Caco-2 (cell line): ENCODE measurements around the gene CFAP68. TPM values are rescaled to one million over a fixed set of nuclear protein-coding genes. Genes with fewer than 3 reads are reported as not detected.
A peak's percentile ranks its signal among the peaks of the same experiment; 100 is the strongest.

Experiments
- BruUV-seq: library from RNA; stranded (reverse); fragments of 400-500 nt; replicated peaks from 2 replicates; lab custom pipeline; 2021; lab: Mats Ljungman, UMichigan
- CTCF ChIA-PET: fragments of 300-600 bp; sonication (Branson Sonifier 250); formaldehyde crosslinking; loops from one replicate; lab custom pipeline; 2022; ENCODE audit warnings: antibody characterized with exemption; lab: Charles Lee
- POLR2A ChIA-PET: fragments of 300-600 bp; sonication (Branson Sonifier 250); formaldehyde crosslinking; loops from one replicate; lab custom pipeline; 2022; ENCODE audit warnings: antibody characterized with exemption; lab: Charles Lee
- DNase-seq, 2 experiments: peaks; one replicate each; pipeline versions ENCODE4 v3.0.0 to v3.0.0-alpha.2; 2020 to 2022
- H3K27me3 ChIP-seq: replicated peaks from 2 replicates; pipeline ENCODE4 v1.6.0; 2011; ENCODE audit warnings: low read length; ENCODE audit not compliant: control insufficient read depth, insufficient read depth
- H3K36me3 ChIP-seq: 2 replicates; pipeline ENCODE4 v1.5.1; 2011; ENCODE audit warnings: low read length; ENCODE audit not compliant: control insufficient read depth, insufficient read depth
- H3K4me1 ChIP-seq: fragments of 250-450 bp; sonication (Bioruptor Pico); 2 replicates; pipeline ENCODE4 v1.5.1; 2020; ENCODE audit warnings: mild to moderate bottlenecking
- H3K4me3 ChIP-seq: 2 replicates; pipeline ENCODE4 v1.5.1; 2011; ENCODE audit warnings: low read depth, mild to moderate bottlenecking, control low read depth, low read length
- H3K9me3 ChIP-seq: fragments of 250-450 bp; sonication (Bioruptor Pico); 2 replicates; pipeline ENCODE4 v1.5.1; 2020; ENCODE audit warnings: mild to moderate bottlenecking, moderate library complexity
- H3K27ac Mint-ChIP-seq: one replicate; pipeline ENCODE4 v1.8.0; 2022; ENCODE audit warnings: mixed read lengths; ENCODE audit not compliant: unreplicated experiment
- H3K27me3 Mint-ChIP-seq: one replicate; pipeline ENCODE4 v1.8.0; 2022; ENCODE audit warnings: mixed read lengths; ENCODE audit not compliant: insufficient read depth, unreplicated experiment
- H3K36me3 Mint-ChIP-seq: one replicate; pipeline ENCODE4 v1.8.0; 2022; ENCODE audit warnings: mild to moderate bottlenecking, mixed read lengths; ENCODE audit not compliant: insufficient read depth, unreplicated experiment
- H3K4me1 Mint-ChIP-seq: one replicate; pipeline ENCODE4 v1.8.0; 2022; ENCODE audit warnings: low read depth, mixed read lengths; ENCODE audit not compliant: unreplicated experiment
- H3K4me3 Mint-ChIP-seq: one replicate; pipeline ENCODE4 v1.8.0; 2022; ENCODE audit warnings: mild to moderate bottlenecking, moderate library complexity, mixed read lengths; ENCODE audit not compliant: unreplicated experiment
- H3K9me3 Mint-ChIP-seq: one replicate; pipeline ENCODE4 v1.8.0; 2022; ENCODE audit warnings: mixed read lengths; ENCODE audit not compliant: unreplicated experiment
- intact Hi-C: fragments of 100-400 bp; cut with micrococcal nuclease; formaldehyde crosslinking; loops from one replicate; pipeline ENCODE4 v1.10.0; 2022; ENCODE audit not compliant: unreplicated experiment
- total RNA-seq: library from RNA; stranded (reverse); gene quantifications from 2 replicates; pipeline ENCODE4 v1.2.3, GENCODE V29; 2022
- TF ChIP-seq, protein P1 (sequence below), 2 experiments: fragments of 200-600 bp in 1 of 2; IDR thresholded peaks; 1 replicate in 1 of 2; 2 replicates in 1 of 2; pipeline versions ENCODE4 v1.5.1 to v1.8.0; 2011 to 2022; ENCODE audit warnings: antibody characterized with exemption in 1 of 2, control low read depth in 1 of 2, inconsistent platforms in 1 of 2, low read depth in 1 of 2, low read length in 1 of 2, mild to moderate bottlenecking in 1 of 2, moderate library complexity in 1 of 2; ENCODE audit not compliant: insufficient read depth in 1 of 2, severe bottlenecking in 1 of 2, unreplicated experiment in 1 of 2

The CFAP68 gene
- total RNA-seq, 1 experiment from 2014 or later: 71.4 TPM

DNA sequence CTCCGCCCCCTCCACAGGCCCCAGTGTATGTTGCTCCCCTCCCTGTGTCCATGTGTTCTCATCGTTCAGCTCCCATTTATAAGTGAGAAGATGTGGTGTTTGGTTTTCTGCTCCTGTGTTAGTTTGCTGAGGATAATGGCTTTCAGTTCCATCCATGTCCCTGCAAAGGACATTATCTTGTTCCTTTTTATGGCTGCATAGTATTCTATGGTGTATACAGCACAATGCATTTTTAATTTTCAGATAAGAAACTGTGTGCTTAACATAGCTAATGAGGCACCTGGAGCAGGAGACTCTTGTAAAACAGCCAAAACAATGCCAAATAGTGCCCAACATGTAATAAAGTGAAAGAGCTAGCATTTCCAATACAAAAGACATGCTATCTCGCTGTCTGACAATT is 29.7 kb upstream of the CFAP68 start:
- Histone ChIP-seq H3K9me3 (no peaks in the 10 kb centered on the region), H3K4me3 (no peak overlapping the region), H3K4me1 (no peaks in the 10 kb centered on the region), H3K27me3 (no peaks in the 10 kb centered on the region), H3K36me3 (peaks cover 2% of the 10 kb centered on the region; the same call in 1 of the 2 replicates)
- Mint-ChIP-seq H3K4me3 (no peak overlapping the region), H3K9me3 (no peaks in the 10 kb centered on the region), H3K27ac (no peak overlapping the region), H3K4me1 (no peaks in the 10 kb centered on the region), H3K27me3 (no peaks in the 10 kb centered on the region), H3K36me3 (peaks cover 12% of the 10 kb centered on the region)
- no peak for DNase-seq
- TF ChIP-seq, protein P1, sequence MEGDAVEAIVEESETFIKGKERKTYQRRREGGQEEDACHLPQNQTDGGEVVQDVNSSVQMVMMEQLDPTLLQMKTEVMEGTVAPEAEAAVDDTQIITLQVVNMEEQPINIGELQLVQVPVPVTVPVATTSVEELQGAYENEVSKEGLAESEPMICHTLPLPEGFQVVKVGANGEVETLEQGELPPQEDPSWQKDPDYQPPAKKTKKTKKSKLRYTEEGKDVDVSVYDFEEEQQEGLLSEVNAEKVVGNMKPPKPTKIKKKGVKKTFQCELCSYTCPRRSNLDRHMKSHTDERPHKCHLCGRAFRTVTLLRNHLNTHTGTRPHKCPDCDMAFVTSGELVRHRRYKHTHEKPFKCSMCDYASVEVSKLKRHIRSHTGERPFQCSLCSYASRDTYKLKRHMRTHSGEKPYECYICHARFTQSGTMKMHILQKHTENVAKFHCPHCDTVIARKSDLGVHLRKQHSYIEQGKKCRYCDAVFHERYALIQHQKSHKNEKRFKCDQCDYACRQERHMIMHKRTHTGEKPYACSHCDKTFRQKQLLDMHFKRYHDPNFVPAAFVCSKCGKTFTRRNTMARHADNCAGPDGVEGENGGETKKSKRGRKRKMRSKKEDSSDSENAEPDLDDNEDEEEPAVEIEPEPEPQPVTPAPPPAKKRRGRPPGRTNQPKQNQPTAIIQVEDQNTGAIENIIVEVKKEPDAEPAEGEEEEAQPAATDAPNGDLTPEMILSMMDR (IDR thresholded peaks at IDR 0.05; ENCODE audit: insufficient read depth in 1 of 2, low read depth in 1 of 2, low read length in 1 of 2, severe bottlenecking in 1 of 2, unreplicated experiment in 1 of 2): no peak
- intact Hi-C loops: no loop called here
- ChIA-PET CTCF (interaction anchor here (0.5 to 0.6 kb wide), 3 partner anchors 16 to 81 kb away, joined by 3 to 10 read pairs (median 6); no protein-coding TSS in a partner anchor), POLR2A (no interaction called here)
- no TSS peak for BruUV-seq

DNA sequence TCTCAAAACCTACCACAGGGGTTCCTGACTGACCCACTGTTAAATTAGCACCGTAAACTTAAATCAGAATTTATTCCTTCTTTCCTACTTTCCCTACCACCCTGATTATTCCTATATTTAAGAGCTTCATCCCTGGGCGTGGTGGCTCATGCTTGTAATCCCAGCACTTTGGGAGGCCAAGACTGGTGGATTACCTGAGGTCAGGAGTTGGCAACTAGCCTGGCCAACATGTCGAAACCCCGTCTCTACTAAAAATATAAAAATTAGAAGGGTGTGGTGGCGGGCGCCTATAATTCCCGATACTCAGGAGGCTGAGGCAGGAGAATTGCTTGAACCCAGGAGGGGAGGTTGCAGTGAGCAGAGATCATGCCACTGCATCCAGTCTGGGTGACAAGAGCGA is 28.3 kb upstream of the CFAP68 start:
- Histone ChIP-seq H3K27me3 (no peaks in the 10 kb centered on the region), H3K9me3 (no peaks in the 10 kb centered on the region), H3K4me3 (no peak overlapping the region), H3K4me1 (no peaks in the 10 kb centered on the region), H3K36me3 (peaks cover 2% of the 10 kb centered on the region; the same call in 1 of the 2 replicates)
- Mint-ChIP-seq H3K27me3 (no peaks in the 10 kb centered on the region), H3K4me1 (no peaks in the 10 kb centered on the region), H3K36me3 (peaks cover 12% of the 10 kb centered on the region), H3K4me3 (no peak overlapping the region), H3K9me3 (no peaks in the 10 kb centered on the region), H3K27ac (no peak overlapping the region)
- DNase-seq: no peak
- CTCF ChIA-PET: interaction anchor here (0.7 to 1.1 kb wide), 7 partner anchors 20 to 289 kb away, joined by 3 to 4 read pairs (median 3); partner anchors contain the start of gene PPP2R1B
- TF ChIP-seq, protein P1 (IDR thresholded peaks at IDR 0.05; ENCODE audit: insufficient read depth in 1 of 2, low read depth in 1 of 2, low read length in 1 of 2, severe bottlenecking in 1 of 2, unreplicated experiment in 1 of 2): no peak
- POLR2A ChIA-PET: interaction anchor here (0.6 kb wide), 1 partner anchor 14 kb away, joined by 3 read pairs; no protein-coding TSS in a partner anchor
- no TSS peak for BruUV-seq
- intact Hi-C loops: no loop called here

DNA sequence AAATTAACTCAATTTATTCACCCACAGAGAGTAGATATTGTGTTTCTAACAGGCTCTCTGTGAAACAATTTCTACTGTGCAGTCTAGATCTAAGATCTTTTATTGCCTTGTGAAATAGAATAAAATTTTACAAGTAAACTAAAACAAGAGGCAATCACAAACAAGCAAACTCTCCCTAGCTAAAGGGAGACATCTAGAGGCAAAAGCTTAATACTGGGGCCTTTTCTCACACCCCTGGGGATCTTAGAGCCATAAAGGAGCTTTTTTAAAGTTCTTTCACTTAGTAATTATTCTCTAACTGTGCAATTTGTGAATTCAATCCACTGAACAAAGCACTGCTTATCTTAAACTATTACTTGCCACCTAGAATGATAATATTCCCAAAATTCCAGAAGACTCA is 27.7 kb upstream of the CFAP68 start:
- no peaks in the 10 kb centered on the region for H3K4me1 Mint-ChIP-seq
- H3K9me3 Mint-ChIP-seq: no peaks in the 10 kb centered on the region
- peaks cover 12% of the 10 kb centered on the region for H3K36me3 Mint-ChIP-seq
- TF ChIP-seq, protein P1 (IDR thresholded peaks at IDR 0.05; ENCODE audit: insufficient read depth in 1 of 2, low read depth in 1 of 2, low read length in 1 of 2, severe bottlenecking in 1 of 2, unreplicated experiment in 1 of 2): peak in 1 of 2 experiments; percentile 48
- H3K27me3 ChIP-seq: no peaks in the 10 kb centered on the region
- H3K27ac Mint-ChIP-seq: no peak overlapping the region
- H3K9me3 ChIP-seq: no peaks in the 10 kb centered on the region
- H3K36me3 ChIP-seq: peaks cover 2% of the 10 kb centered on the region; the same call in 1 of the 2 replicates
- no peaks in the 10 kb centered on the region for H3K27me3 Mint-ChIP-seq
- no peak overlapping the region for H3K4me3 Mint-ChIP-seq
- BruUV-seq: no TSS peak
- intact Hi-C loops: no loop called here
- CTCF ChIA-PET: interaction anchor here (0.5 to 1.1 kb wide), 8 partner anchors 19 to 289 kb away, joined by 3 to 6 read pairs (median 4); partner anchors contain the start of gene PPP2R1B
- no peaks in the 10 kb centered on the region for H3K4me1 ChIP-seq
- no peak overlapping the region for H3K4me3 ChIP-seq
- no peak for DNase-seq
- POLR2A ChIA-PET: interaction anchor here (0.6 kb wide), 1 partner anchor 13 kb away, joined by 3 read pairs; no protein-coding TSS in a partner anchor
